Stimulated activated CD8-positive, alpha-beta memory T cell treated with anti-CD3 and anti-CD28 coated beads, Interleukin-12 subunit alpha, Interleukin-12 subunit beta, amount 100 ng/mL, for 1 hour (primary cell): ENCODE measurements around the gene CAVIN4.

Experiments
- DNase-seq: peaks from one replicate; pipeline ENCODE4 v3.0.0-alpha.2; 2020; ENCODE audit warnings: low read depth

The CAVIN4 gene

DNA sequence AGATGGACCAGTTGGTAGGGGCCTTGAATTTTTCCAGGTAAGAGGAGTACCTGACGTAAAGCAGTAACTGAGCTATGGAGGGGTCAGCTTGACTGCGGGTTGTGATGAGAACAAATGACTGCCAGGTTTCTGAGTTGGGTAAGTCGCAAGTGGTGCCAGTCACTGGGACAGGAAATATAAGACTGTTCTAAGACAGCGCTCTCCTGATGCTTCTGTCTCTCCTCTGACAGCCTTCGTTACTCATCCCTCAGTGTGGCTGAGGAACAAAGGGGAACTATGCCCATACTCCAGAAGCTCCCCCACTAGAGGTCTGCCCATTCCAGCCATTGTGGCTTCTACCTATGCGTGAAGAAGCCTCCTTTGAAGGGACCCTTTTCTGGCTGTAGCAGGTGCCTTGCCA, 13.3 kb downstream of the CAVIN4 start:
- DNase-seq: no peak

DNA sequence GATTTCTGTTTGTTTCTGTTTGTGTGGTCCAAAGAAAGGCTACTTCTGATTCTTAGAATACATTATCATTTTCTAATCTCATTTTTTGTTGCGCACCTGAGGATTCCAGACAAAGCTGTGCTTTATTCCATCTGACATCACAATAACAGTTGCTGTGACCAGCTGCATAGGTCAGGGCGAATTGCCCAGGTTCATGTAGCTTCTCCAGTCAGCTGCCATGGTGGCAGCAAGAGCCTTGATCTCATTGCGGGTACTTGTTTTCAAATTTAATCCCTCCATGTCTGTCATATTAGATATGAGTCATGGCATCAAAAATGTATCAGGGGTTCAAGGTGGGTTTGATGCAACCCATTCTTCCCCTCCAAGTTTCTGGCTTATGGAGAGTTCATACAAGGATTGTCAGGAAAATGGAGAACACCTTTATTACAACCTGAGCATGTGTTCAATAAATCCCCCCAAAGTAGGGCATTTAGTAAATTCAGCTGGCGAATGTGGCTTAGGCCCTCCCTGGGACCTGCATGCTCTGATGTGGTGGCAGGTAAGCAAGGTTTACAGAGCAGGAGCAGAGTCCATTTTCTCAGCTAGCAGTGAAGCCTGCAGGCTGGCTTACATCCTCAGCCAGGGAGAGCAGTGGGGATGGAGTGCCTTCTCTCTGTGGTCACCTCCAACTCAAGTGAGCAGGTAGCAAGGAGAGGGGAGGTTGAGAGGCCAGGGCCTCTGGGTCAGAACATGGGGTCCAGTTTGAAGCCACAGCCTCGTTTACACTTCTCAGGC, 13.9 kb downstream of the CAVIN4 start:
- DNase-seq: no peak

DNA sequence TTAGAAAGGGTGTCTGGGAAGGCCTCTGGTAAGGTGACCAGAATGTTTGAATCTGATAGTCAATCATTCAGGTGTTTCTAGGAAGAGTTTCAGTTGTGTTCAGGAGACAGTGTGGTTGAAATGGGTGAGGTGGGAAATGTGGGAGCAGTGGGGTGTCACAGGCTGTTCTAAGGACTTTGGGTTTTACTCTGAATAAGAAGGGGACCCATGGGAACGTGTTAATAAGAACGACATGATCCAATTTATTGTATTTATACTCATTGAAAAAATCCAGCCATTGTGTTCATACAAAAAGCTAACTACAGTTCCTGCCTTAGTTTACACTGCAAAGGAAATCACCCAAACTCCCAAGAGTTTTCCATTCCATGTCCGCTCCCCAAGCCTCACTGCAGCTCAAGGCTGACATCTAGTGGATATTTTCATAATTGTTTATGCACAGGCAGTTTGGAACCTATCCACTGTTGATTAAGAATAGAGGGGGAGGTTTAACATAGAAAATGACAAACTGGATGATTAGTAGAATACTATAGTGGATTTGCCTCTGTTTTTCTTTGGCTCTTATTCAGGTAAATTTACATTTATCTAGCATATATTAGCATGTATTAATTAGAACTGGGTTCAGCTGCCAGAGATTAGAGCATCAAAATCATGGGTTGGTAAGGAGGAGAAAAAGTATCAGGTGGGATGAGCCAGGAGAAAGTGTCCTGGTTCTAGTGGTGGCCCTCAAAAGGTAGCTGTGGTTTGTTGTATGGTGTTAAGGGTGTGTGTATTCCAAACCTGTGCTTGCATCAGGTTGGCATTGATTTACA, 17.7 kb downstream of the CAVIN4 start:
- no peak for DNase-seq

GRCh38 chr9:100597236-100597635, 19.4 kb downstream of the CAVIN4 start:
- no peak for DNase-seq

DNA sequence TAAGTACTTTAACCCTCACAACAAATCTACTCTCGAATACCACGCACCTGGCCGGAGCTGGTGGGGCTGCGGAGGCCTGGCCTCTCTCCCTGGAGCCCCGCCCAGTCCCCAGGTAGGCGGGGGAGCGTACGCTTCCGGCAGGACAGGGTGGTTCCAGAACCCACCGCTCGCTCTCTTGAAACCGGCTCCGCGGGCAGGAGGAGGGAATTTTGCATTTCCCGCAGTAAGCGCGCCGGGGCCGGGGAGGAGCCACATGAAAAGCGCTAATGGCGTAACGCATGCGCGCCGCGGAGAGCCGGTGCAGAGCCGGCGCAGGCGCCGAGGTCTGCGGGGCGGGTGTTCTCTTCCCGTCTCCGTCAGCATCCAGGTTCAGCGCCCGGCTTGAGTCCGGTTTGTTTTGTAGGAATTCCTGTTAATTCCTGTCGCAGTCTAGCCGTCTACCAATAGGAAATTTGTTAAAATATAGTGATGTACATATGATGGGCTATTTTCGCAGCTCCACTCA, 20.8 kb downstream of the CAVIN4 start:
- DNase-seq: peak; percentile 62

DNA sequence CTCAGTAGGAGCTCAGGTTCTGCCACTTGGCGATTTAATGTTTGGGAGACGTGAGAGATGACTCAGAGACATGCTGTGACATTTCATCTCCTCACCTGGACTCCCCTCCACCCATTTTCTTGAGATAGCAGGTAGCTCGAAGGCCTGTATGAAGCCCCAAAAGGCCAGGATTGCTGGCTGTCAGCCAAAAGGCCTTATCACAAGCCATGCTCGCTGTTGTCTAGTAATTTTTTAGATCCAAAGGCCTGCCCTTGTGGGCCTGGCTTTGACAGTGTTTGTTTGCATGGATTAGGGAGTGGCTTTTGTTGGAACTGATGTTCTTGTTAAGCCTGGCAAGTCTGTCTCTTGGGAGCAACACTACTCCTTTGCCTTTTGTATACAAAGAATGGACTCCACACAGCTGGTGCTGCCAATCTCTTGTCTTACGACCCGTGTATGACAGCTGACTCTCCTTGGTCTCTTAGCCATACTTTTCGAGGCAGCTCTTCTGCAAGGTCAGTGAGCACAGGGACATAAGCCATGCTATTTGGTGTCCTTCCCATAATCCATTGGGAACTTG, 22.7 kb downstream of the CAVIN4 start:
- DNase-seq: no peak

DNA sequence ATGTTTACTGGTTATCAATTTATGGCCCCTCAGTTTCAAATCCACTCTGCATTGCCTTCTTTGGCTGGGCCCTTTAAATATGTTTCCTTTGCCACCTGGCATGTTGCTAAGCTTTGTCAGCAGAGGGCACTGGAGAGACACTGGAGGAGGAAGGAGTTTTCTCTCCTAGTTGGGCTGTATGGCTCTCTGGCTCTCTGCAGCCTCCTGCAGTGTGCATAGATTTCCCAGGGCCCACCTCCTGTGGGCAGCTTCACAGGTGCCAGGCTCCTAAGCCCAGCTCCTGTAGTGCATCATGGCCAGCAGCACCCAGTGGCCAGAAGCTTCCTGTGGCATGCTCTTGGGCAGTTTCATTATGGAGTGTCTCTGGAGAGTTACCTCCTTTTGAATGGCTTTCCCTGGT, 23.3 kb downstream of the CAVIN4 start:
- no peak for DNase-seq

DNA sequence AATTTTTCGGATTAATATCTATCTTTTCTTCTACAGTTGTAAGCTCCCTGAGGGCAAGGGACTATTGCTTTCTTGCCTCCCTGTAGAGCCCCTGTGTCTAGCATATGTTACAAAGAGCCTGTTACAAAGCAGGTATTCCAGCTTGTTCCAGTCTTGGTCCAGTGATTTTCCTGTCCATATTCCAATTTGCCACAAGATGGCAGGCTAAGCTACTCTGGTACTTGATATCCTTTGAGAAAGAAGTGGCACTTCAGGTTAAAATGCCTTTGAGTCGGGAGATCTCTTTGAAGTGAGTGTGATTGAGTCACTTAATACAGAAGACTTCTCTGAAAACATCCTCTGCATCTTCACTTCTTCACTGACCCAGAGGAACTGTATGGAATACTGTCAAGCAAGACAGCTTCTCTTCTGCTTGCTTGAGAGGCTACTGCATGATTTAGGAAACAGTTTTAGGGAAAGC, 24.5 kb downstream of the CAVIN4 start:
- DNase-seq: no peak

- no peak for DNase-seq
These were observed 27.5 kb downstream of the CAVIN4 start for GRCh38 chr9:100605405-100605804.

DNA sequence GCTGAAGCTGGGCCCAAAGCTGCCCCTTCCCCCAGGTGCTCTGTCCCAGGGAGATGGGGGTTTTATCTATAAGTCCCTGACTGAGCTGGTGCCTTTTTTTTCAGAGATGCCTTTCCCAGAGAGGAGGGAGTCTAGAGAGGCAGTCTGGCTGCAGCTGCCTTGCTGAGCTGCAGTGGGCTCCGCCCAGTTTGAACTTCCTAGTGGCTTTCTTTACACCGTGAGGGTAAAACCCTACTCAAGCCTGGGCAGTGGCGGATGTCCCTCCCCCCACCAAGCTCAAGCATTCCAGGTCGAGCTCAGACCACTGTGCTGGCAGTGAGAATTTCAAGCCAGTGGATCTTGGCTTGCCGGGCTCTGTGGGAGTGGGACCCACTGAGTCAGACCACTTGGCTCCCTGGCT, 41.3 kb downstream of the CAVIN4 start:
- DNase-seq: no peak

DNA sequence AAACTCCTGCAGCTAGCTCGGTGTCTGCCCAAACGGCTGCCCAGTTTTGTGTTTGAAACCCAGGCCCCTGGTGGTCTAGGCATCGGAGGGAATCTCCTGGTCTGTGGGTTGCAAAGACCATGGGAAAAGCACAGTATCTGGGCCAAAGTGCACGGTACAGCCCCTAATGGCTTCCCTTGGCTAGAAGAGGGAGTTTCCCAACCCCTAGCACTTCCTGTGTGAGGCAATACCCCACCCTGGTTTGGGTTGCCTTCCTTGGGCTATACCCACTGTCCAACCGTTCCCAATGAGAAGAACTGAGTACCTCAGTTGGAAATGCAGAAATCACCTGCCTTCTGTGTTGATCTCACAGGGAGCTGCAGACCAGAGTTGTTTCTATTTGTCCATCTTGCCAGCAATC, 41.8 kb downstream of the CAVIN4 start:
- DNase-seq: no peak

DNA sequence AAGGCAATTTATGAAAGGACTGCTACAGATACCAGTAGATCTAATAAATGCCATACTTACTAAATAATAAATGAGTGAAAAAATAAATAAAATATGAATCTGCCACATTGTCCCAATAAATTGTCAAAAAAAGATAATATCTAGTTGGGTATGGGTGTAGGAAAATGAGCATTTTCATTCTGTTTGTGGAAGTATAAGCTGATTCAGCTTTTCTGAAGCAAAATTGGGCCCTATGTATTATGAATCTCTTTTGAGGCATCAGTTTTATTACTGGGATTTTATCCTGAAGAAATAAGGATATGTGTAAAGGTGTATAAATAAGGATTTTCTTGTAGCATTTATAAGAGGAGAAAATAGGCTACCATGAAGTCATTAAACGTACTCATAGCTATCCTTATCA, 46.1 kb downstream of the CAVIN4 start:
- no peak for DNase-seq

- DNase-seq: no peak
These were observed 49.1 kb downstream of the CAVIN4 start for GRCh38 chr9:100626949-100627348.

GRCh38 chr9:100637787-100638186, 59.9 kb downstream of the CAVIN4 start:
- no peak for DNase-seq
